Nephron progenitor cell (in vitro differentiated cells): Measurements from ENCODE around the gene LTN1.

Source experiments
- DNase-seq: peaks from one replicate; pipeline ENCODE4 v3.0.0; 2021
- H3K27ac Mint-ChIP-seq: 2 replicates; pipeline ENCODE4 v1.8.0; 2021; ENCODE audit warnings: mild to moderate bottlenecking, moderate library complexity, mixed read lengths
- H3K27me3 Mint-ChIP-seq: 2 replicates; pipeline ENCODE4 v1.8.0; 2021; ENCODE audit warnings: mild to moderate bottlenecking, low read depth, mixed read lengths; ENCODE audit not compliant: poor library complexity
- H3K36me3 Mint-ChIP-seq: 2 replicates; pipeline ENCODE4 v1.8.0; 2021; ENCODE audit warnings: low read depth, mixed read lengths
- H3K4me1 Mint-ChIP-seq: 2 replicates; pipeline ENCODE4 v1.8.0; 2021; ENCODE audit warnings: mixed read lengths
- H3K4me3 Mint-ChIP-seq: 2 replicates; pipeline ENCODE4 v1.8.0; 2021; ENCODE audit warnings: mild to moderate bottlenecking, moderate library complexity, mixed read lengths
- H3K9me3 Mint-ChIP-seq: 2 replicates; pipeline ENCODE4 v1.8.0; 2021; ENCODE audit warnings: mild to moderate bottlenecking, moderate library complexity, mixed read lengths
- TF ChIP-seq, protein P1 (sequence below): fragments of 200-600 bp; sonication (generic); IDR thresholded peaks from 2 replicates; pipeline ENCODE4 v1.5.0; 2021; ENCODE audit warnings: antibody characterized with exemption

The LTN1 gene

DNA sequence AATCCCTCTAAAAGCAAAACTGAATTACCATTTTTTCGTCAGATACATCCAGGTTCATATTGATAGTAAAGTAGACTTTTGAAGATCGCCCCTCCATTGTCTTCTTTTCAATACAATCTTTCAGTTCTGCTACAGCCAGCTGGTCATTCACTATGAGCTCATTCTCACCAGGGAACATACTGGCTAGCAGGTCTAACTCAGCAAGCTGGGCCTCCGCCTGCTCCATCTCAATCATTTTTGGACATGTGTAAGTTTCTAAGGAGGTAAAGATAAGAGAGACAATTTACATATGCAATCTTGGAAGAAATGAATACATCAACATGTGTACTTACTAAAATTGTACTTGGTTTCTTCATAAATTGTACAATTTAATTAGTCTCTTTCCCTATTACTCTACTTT lies 15.7 kb upstream of the LTN1 start:
- DNase-seq = no peak
- H3K4me3 Mint-ChIP-seq = no peak overlapping the region
- no peak overlapping the region for H3K27ac Mint-ChIP-seq
- peaks cover 11% of the 10 kb centered on the region for H3K36me3 Mint-ChIP-seq
- peaks cover 10% of the 10 kb centered on the region for H3K9me3 Mint-ChIP-seq
- H3K27me3 Mint-ChIP-seq = peaks cover 21% of the 10 kb centered on the region
- TF ChIP-seq, protein P1, sequence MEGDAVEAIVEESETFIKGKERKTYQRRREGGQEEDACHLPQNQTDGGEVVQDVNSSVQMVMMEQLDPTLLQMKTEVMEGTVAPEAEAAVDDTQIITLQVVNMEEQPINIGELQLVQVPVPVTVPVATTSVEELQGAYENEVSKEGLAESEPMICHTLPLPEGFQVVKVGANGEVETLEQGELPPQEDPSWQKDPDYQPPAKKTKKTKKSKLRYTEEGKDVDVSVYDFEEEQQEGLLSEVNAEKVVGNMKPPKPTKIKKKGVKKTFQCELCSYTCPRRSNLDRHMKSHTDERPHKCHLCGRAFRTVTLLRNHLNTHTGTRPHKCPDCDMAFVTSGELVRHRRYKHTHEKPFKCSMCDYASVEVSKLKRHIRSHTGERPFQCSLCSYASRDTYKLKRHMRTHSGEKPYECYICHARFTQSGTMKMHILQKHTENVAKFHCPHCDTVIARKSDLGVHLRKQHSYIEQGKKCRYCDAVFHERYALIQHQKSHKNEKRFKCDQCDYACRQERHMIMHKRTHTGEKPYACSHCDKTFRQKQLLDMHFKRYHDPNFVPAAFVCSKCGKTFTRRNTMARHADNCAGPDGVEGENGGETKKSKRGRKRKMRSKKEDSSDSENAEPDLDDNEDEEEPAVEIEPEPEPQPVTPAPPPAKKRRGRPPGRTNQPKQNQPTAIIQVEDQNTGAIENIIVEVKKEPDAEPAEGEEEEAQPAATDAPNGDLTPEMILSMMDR = no peak
- peaks cover 6% of the 10 kb centered on the region for H3K4me1 Mint-ChIP-seq

GRCh38 chr21:29007810-29008209 lies 15.1 kb upstream of the LTN1 start:
- TF ChIP-seq, protein P1 = no peak
- Mint-ChIP-seq H3K4me3 (no peak overlapping the region), H3K27ac (no peak overlapping the region), H3K27me3 (peaks cover 21% of the 10 kb centered on the region), H3K4me1 (peaks cover 7% of the 10 kb centered on the region), H3K9me3 (peaks cover 5% of the 10 kb centered on the region), H3K36me3 (peaks cover 5% of the 10 kb centered on the region)
- DNase-seq = no peak

GRCh38 chr21:29007135-29007534 lies 14.5 kb upstream of the LTN1 start:
- peaks cover 14% of the 10 kb centered on the region for H3K4me1 Mint-ChIP-seq
- no peak overlapping the region for H3K27ac Mint-ChIP-seq
- TF ChIP-seq, protein P1 = no peak
- no peak overlapping the region for H3K4me3 Mint-ChIP-seq
- DNase-seq = no peak
- H3K27me3 Mint-ChIP-seq = peaks cover 18% of the 10 kb centered on the region
- no peaks in the 10 kb centered on the region for H3K36me3 Mint-ChIP-seq
- no peaks in the 10 kb centered on the region for H3K9me3 Mint-ChIP-seq

GRCh38 chr21:29005696-29006095 lies 13.0 kb upstream of the LTN1 start:
- no peak for DNase-seq
- peaks cover 14% of the 10 kb centered on the region for H3K4me1 Mint-ChIP-seq
- H3K27me3 Mint-ChIP-seq = peaks cover 18% of the 10 kb centered on the region
- no peaks in the 10 kb centered on the region for H3K36me3 Mint-ChIP-seq
- no peak overlapping the region for H3K27ac Mint-ChIP-seq
- no peaks in the 10 kb centered on the region for H3K9me3 Mint-ChIP-seq
- TF ChIP-seq, protein P1 = no peak
- no peak overlapping the region for H3K4me3 Mint-ChIP-seq

DNA sequence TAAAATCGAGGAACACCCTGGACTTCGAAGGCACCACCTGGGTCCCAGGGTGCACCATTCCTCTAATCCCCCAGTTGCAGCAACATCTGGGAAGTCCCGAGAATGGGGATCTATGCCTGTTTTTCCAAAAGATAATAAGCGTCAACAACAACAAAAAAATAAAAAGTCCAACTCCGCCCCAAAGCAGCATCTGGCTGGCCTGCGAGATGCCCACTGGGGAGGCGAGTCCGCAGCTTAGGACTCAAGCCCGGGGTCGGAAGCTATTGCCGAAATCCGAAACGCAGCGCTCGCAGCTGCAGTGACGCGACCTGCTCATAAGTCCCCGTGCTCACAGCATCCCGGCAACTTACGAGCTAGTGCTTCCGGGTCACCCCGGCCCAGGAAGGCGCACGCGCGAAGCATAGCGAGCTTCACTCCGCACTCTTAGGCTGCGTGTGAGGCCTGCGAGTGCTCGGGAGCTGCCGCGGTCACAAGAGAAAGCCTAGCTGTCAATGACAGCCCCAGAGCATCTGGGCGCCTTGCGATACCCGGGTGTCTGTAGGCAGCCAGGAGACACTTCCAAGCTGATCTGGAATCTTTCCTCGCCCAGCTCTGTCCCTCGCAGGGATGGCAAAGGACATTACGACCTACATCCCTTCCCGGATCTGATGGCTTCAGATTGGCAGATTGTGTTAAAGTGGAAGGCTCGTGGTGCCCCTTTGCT lies 9.9 kb upstream of the LTN1 start:
- H3K9me3 Mint-ChIP-seq = no peaks in the 10 kb centered on the region
- peaks cover 14% of the 10 kb centered on the region for H3K4me1 Mint-ChIP-seq
- peak overlapping the region; percentile 92 for H3K4me3 Mint-ChIP-seq
- no peaks in the 10 kb centered on the region for H3K36me3 Mint-ChIP-seq
- H3K27me3 Mint-ChIP-seq = peaks cover 19% of the 10 kb centered on the region
- peak overlapping the region; percentile 99 for H3K27ac Mint-ChIP-seq
- DNase-seq = peak; percentile 93
- TF ChIP-seq, protein P1 = no peak

DNA sequence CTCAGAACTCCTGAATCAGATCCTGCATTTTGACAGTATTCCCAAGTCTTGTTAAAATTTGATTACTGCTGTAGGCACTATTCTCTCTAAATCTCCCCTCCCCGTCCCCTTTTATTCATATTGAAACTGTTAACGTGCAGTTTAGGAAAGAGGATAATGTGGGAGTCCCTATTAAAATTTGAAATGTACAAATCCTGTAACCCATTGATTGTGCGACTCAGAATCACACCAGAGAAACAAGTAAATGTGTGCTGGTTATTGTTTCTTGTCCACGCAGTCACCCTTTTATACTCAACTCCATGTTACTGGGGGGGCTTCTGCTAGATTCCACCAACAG lies 584 bp upstream of the LTN1 start:
- Mint-ChIP-seq H3K27ac (peak overlapping the region; percentile 98), H3K4me3 (peak overlapping the region; percentile 98), H3K9me3 (no peaks in the 10 kb centered on the region), H3K4me1 (peaks cover 29% of the 10 kb centered on the region), H3K36me3 (peaks cover 5% of the 10 kb centered on the region), H3K27me3 (peaks cover 4% of the 10 kb centered on the region)
- DNase-seq = no peak
- TF ChIP-seq, protein P1 = no peak
